Keratinocyte (primary cell): Measurements from ENCODE around the gene OR2AJ1. TPM values are rescaled to one million over a fixed set of nuclear protein-coding genes. Genes with fewer than 3 reads are reported as not detected.

Experiments used
- DNase-seq: peaks from one replicate; pipeline ENCODE4 v3.0.0-alpha.2; 2011; ENCODE audit warnings: low read depth, missing footprints, low spot score
- FAIRE-seq: peaks from 2 replicates; lab custom pipeline; 2011; peaks lifted over from hg19 to GRCh38; lab: Jason Lieb, UNC
- H2AFZ ChIP-seq: 2 replicates; pipeline ENCODE4 v1.6.0; 2012; ENCODE audit warnings: low read length, control low read depth, inconsistent platforms; ENCODE audit not compliant: control insufficient read depth
- H3K27ac ChIP-seq: 2 replicates; pipeline ENCODE4 v1.5.1; 2011; ENCODE audit warnings: low read length; ENCODE audit not compliant: control insufficient read depth, insufficient read depth
- H3K27me3 ChIP-seq: 3 replicates; pipeline ENCODE4 v1.6.0; 2011; ENCODE audit warnings: low read length; ENCODE audit not compliant: control insufficient read depth, insufficient read depth; ENCODE audit errors: extremely low read depth
- H3K36me3 ChIP-seq, 2 experiments: 2 replicates in 1 of 2; 3 replicates in 1 of 2; pipeline ENCODE4 v1.5.1; 2011; ENCODE audit warnings: low read length in 2 of 2, mild to moderate bottlenecking in 1 of 2; ENCODE audit not compliant: control insufficient read depth in 2 of 2, insufficient read depth in 2 of 2; ENCODE audit errors: extremely low read depth in 1 of 2
- H3K4me1 ChIP-seq: 3 replicates; pipeline ENCODE4 v1.5.1; 2011; ENCODE audit warnings: low read length; ENCODE audit not compliant: control insufficient read depth, insufficient read depth; ENCODE audit errors: extremely low read depth
- H3K4me2 ChIP-seq: 3 replicates; pipeline ENCODE4 v1.6.0; 2011; ENCODE audit warnings: low read depth, low read length; ENCODE audit not compliant: control insufficient read depth, insufficient read depth; ENCODE audit errors: extremely low read depth
- H3K4me3 ChIP-seq, 3 experiments: fragments of 200-600 bp in 1 of 3; sonication (generic) in 1 of 3; 2 replicates in 2 of 3; 3 replicates in 1 of 3; pipeline ENCODE4 v1.5.1; 2011 to 2016; ENCODE audit warnings: low read length in 3 of 3, mild to moderate bottlenecking in 3 of 3, control low read depth in 2 of 3, inconsistent platforms in 1 of 3, low read depth in 1 of 3, mixed read lengths in 1 of 3, mixed run types in 1 of 3, moderate library complexity in 1 of 3; ENCODE audit not compliant: control insufficient read depth in 2 of 3, insufficient read depth in 2 of 3; ENCODE audit errors: extremely low read depth in 1 of 3
- H3K79me2 ChIP-seq: 2 replicates; pipeline ENCODE4 v1.6.0; 2012; ENCODE audit warnings: low read length; ENCODE audit not compliant: control insufficient read depth, insufficient read depth
- H3K9ac ChIP-seq: 3 replicates; pipeline ENCODE4 v1.6.0; 2011; ENCODE audit warnings: low read length; ENCODE audit not compliant: control insufficient read depth, insufficient read depth; ENCODE audit errors: extremely low read depth
- H3K9me1 ChIP-seq: 3 replicates; pipeline ENCODE4 v1.6.0; 2011; ENCODE audit warnings: low read length; ENCODE audit not compliant: control insufficient read depth, insufficient read depth; ENCODE audit errors: extremely low read depth
- H3K9me3 ChIP-seq: 2 replicates; pipeline ENCODE4 v1.5.1; 2012; ENCODE audit warnings: low read depth, low read length; ENCODE audit not compliant: control insufficient read depth
- H4K20me1 ChIP-seq: 3 replicates; pipeline ENCODE4 v1.6.0; 2011; ENCODE audit warnings: low read length; ENCODE audit not compliant: control insufficient read depth, insufficient read depth; ENCODE audit errors: extremely low read depth
- CTCF ChIP-seq, 3 experiments: IDR thresholded peaks in 1 of 3; conservative IDR thresholded peaks in 1 of 3; optimal IDR thresholded peaks in 1 of 3; 2 replicates in 2 of 3; 3 replicates in 1 of 3; pipeline versions ENCODE3 to v1.5.1; 2011; ENCODE audit warnings: low read length in 3 of 3, mild to moderate bottlenecking in 3 of 3, moderate library complexity in 2 of 3, control low read depth in 1 of 3, inconsistent platforms in 1 of 3; ENCODE audit not compliant: insufficient read depth in 2 of 3; ENCODE audit errors: extremely low read depth in 1 of 3
- EZH2 ChIP-seq: IDR thresholded peaks from one replicate; pipeline ENCODE4 v1.6.1; 2012; ENCODE audit warnings: inconsistent platforms, mild to moderate bottlenecking, low read length, moderate library complexity
- dilution Hi-C: fragments of 300-500 bp; cut with MboI; formaldehyde crosslinking; loops from one replicate; pipeline ENCODE4 v1.7.0; 2020; ENCODE audit warnings: low sequenced_read_pairs; ENCODE audit not compliant: extremely low pct_ligation_motif_present
- polyA plus RNA-seq, 5 experiments: library from polyadenylated mRNA; depleted of rRNA in 3 of 5; stranded (reverse) in 3 of 5; stranded (forward) in 1 of 5; unstranded in 1 of 5; fragments of >200 nt; gene quantifications; 1 replicate in 1 of 5; 2 replicates in 3 of 5; 3 replicates in 1 of 5; pipeline versions ENCODE4 v1.2.1 to v1.2.3, GENCODE V29; 2011 to 2012; ENCODE audit warnings: missing spikeins in 2 of 5, low read depth in 1 of 5, low replicate concordance in 1 of 5

OR2AJ1 gene
- polyA plus RNA-seq, 1 donor (not counting 4 experiments of a cell fraction or from before 2014, with no cell fraction given): not detected

GRCh38 chr1:247953408-247953807, 28.7 kb downstream of the OR2AJ1 start:
- no peaks in the 10 kb centered on the region for H3K4me1 ChIP-seq
- DNase-seq: no peak
- no peaks in the 10 kb centered on the region for H4K20me1 ChIP-seq
- H3K9me1 ChIP-seq: no peaks in the 10 kb centered on the region
- no peaks in the 10 kb centered on the region for H3K36me3 ChIP-seq
- no peak overlapping the region for H3K27ac ChIP-seq
- no peak for FAIRE-seq
- H3K4me2 ChIP-seq: no peak overlapping the region
- no peak overlapping the region for H3K9ac ChIP-seq
- H3K27me3 ChIP-seq: no peaks in the 10 kb centered on the region
- H2AFZ ChIP-seq: no peak overlapping the region
- H3K79me2 ChIP-seq: no peaks in the 10 kb centered on the region
- no peak for TF ChIP-seq CTCF (optimal IDR thresholded peaks at IDR 0.05 in 1 of 3, IDR thresholded peaks at IDR 0.05 in 1 of 3, conservative IDR thresholded peaks at IDR 0.05 in 1 of 3; ENCODE audit: extremely low read depth in 1 of 3, insufficient read depth in 2 of 3, low read length in 3 of 3)
- TF ChIP-seq EZH2: no peak
- H3K9me3 ChIP-seq: peaks cover 5% of the 10 kb centered on the region
- dilution Hi-C loops: no loop called here
- H3K4me3 ChIP-seq: no peak overlapping the region

- Histone ChIP-seq H3K27ac (no peak overlapping the region), H3K4me1 (peaks cover 5% of the 10 kb centered on the region), H3K4me2 (no peak overlapping the region), H3K4me3 (no peak overlapping the region), H3K36me3 (no peaks in the 10 kb centered on the region), H3K9me1 (no peaks in the 10 kb centered on the region), H4K20me1 (no peaks in the 10 kb centered on the region), H3K79me2 (no peaks in the 10 kb centered on the region), H3K9me3 (no peaks in the 10 kb centered on the region), H3K27me3 (no peaks in the 10 kb centered on the region), H3K9ac (no peak overlapping the region), H2AFZ (no peak overlapping the region)
- dilution Hi-C loops: no loop called here
- DNase-seq (no peak), FAIRE-seq (no peak)
- no peak for TF ChIP-seq EZH2
- TF ChIP-seq CTCF (optimal IDR thresholded peaks at IDR 0.05 in 1 of 3, IDR thresholded peaks at IDR 0.05 in 1 of 3, conservative IDR thresholded peaks at IDR 0.05 in 1 of 3; ENCODE audit: extremely low read depth in 1 of 3, insufficient read depth in 2 of 3, low read length in 3 of 3): no peak
Measured at GRCh38 chr1:247961791-247962190, 37.1 kb downstream of the OR2AJ1 start.
